ENCODE results near the gene WIPF1.
"Not testable (repeated sequence)": the region's sequence is repeated elsewhere in the genome, so short reads cannot be mapped to it uniquely, and the experiment has no call there.

WIPF1 gene

GRCh38 chr2:174572556-174572955, 25.0 kb downstream of the WIPF1 start:
- DNase-seq (ENCODE audit: low read depth in 3 of 3) = no peak

- DNase-seq (ENCODE audit: low read depth in 3 of 3) = no peak
Measured at GRCh38 chr2:174571669-174572323, 25.8 kb downstream of the WIPF1 start.

GRCh38 chr2:174570318-174570958, 27.2 kb downstream of the WIPF1 start:
- no peak for DNase-seq (ENCODE audit: low read depth in 3 of 3)

- DNase-seq (ENCODE audit: low read depth in 3 of 3) = no peak
Measured at GRCh38 chr2:174569678-174570077, 27.9 kb downstream of the WIPF1 start.

- no peak for DNase-seq (ENCODE audit: low read depth in 3 of 3)
Measured at GRCh38 chr2:174568425-174568824, 29.2 kb downstream of the WIPF1 start.

GRCh38 chr2:174566871-174567270, 30.7 kb downstream of the WIPF1 start:
- no peak for DNase-seq (ENCODE audit: low read depth in 3 of 3)

- DNase-seq (ENCODE audit: low read depth in 3 of 3) = no peak
Measured at GRCh38 chr2:174563530-174564282, 33.9 kb downstream of the WIPF1 start.

GRCh38 chr2:174561972-174562370, 35.6 kb downstream of the WIPF1 start:
- no peak for DNase-seq (ENCODE audit: low read depth in 3 of 3)

GRCh38 chr2:174561283-174561971, 36.2 kb downstream of the WIPF1 start:
- no peak for DNase-seq (ENCODE audit: low read depth in 3 of 3)

GRCh38 chr2:174560737-174561136, 36.9 kb downstream of the WIPF1 start:
- DNase-seq (ENCODE audit: low read depth in 3 of 3) = no peak

GRCh38 chr2:174555998-174556397, 41.6 kb downstream of the WIPF1 start:
- DNase-seq (ENCODE audit: low read depth in 3 of 3) = no peak

- DNase-seq (ENCODE audit: low read depth in 3 of 3) = no peak
Measured at GRCh38 chr2:174554529-174555150, 43.0 kb downstream of the WIPF1 start.

- no peak for DNase-seq (ENCODE audit: low read depth in 3 of 3)
Measured at GRCh38 chr2:174553811-174554493, 43.7 kb downstream of the WIPF1 start.

GRCh38 chr2:174552880-174553279, 44.7 kb downstream of the WIPF1 start:
- DNase-seq (ENCODE audit: low read depth in 3 of 3) = no peak

GRCh38 chr2:174551697-174552096, 45.9 kb downstream of the WIPF1 start:
- no peak for DNase-seq (ENCODE audit: low read depth in 3 of 3)

- DNase-seq (ENCODE audit: low read depth in 3 of 3) = not testable (repeated sequence)
Measured at GRCh38 chr2:174548646-174549045, 49.0 kb downstream of the WIPF1 start.

- not testable (repeated sequence) for DNase-seq (ENCODE audit: low read depth in 3 of 3)
Measured at GRCh38 chr2:174548021-174548420, 49.6 kb downstream of the WIPF1 start.

GRCh38 chr2:174546519-174547506, 50.8 kb downstream of the WIPF1 start:
- peak in 2 of 3 experiments; percentile 17 to 18 for DNase-seq (ENCODE audit: low read depth in 3 of 3)

- DNase-seq (ENCODE audit: low read depth in 3 of 3) = no peak
Measured at GRCh38 chr2:174545240-174545639, 52.4 kb downstream of the WIPF1 start.

GRCh38 chr2:174544802-174545201, 52.8 kb downstream of the WIPF1 start:
- no peak for DNase-seq (ENCODE audit: low read depth in 3 of 3)

Measured in stimulated activated CD4-positive, alpha-beta T cell treated with anti-CD3 and anti-CD28 coated beads, TNF-alpha, amount 100 ng/mL, for 24 hours (primary cell).